Bronchial epithelial cell (primary cell): ENCODE measurements around the gene RTN4RL1. TPM values are rescaled to one million over a fixed set of nuclear protein-coding genes. Genes with fewer than 3 reads are reported as not detected.
"Not testable (repeated sequence)": the region's sequence is repeated elsewhere in the genome, so short reads cannot be mapped to it uniquely, and the experiment has no call there.

Experiments
- DNase-seq: peaks from one replicate; pipeline ENCODE4 v3.0.0-alpha.2; 2010; ENCODE audit warnings: low read depth
- FAIRE-seq: peaks from 2 replicates; lab custom pipeline; 2011; peaks lifted over from hg19 to GRCh38; lab: Jason Lieb, UNC
- H3K27me3 ChIP-seq: 2 replicates; pipeline ENCODE4 v1.5.1; 2011; ENCODE audit warnings: low read length; ENCODE audit not compliant: control insufficient read depth, insufficient read depth
- H3K36me3 ChIP-seq: 2 replicates; pipeline ENCODE4 v1.5.1; 2011; ENCODE audit warnings: low read length; ENCODE audit not compliant: control insufficient read depth, insufficient read depth
- H3K4me3 ChIP-seq: 2 replicates; pipeline ENCODE4 v1.5.1; 2011; ENCODE audit warnings: mild to moderate bottlenecking, low read depth, low read length, control low read depth
- total RNA-seq: library from RNA; depleted of rRNA; stranded (reverse); fragments of >200 nt; gene quantifications from 2 replicates; pipeline ENCODE4 v1.2.1, GENCODE V29; 2014
- TF ChIP-seq, protein P1 (sequence below): IDR thresholded peaks from 2 replicates; pipeline ENCODE4 v1.5.1; 2011; ENCODE audit warnings: mild to moderate bottlenecking, moderate library complexity, low read length, control low read depth, inconsistent platforms; ENCODE audit not compliant: insufficient read depth, severe bottlenecking

RTN4RL1 gene
- total RNA-seq, 1 donor from 2014 or later = 0.26 TPM

- H3K4me3 ChIP-seq = no peak overlapping the region
- TF ChIP-seq, protein P1, sequence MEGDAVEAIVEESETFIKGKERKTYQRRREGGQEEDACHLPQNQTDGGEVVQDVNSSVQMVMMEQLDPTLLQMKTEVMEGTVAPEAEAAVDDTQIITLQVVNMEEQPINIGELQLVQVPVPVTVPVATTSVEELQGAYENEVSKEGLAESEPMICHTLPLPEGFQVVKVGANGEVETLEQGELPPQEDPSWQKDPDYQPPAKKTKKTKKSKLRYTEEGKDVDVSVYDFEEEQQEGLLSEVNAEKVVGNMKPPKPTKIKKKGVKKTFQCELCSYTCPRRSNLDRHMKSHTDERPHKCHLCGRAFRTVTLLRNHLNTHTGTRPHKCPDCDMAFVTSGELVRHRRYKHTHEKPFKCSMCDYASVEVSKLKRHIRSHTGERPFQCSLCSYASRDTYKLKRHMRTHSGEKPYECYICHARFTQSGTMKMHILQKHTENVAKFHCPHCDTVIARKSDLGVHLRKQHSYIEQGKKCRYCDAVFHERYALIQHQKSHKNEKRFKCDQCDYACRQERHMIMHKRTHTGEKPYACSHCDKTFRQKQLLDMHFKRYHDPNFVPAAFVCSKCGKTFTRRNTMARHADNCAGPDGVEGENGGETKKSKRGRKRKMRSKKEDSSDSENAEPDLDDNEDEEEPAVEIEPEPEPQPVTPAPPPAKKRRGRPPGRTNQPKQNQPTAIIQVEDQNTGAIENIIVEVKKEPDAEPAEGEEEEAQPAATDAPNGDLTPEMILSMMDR = no peak
- no peak for DNase-seq
- no peaks in the 10 kb centered on the region for H3K27me3 ChIP-seq
- H3K36me3 ChIP-seq = no peaks in the 10 kb centered on the region
- FAIRE-seq = no peak
Observed at GRCh38 chr17:1985686-1986085, 39.4 kb downstream of the RTN4RL1 start.

GRCh38 chr17:1985093-1985492 is 40.0 kb downstream of the RTN4RL1 start:
- DNase-seq (no peak), FAIRE-seq (no peak)
- no peaks in the 10 kb centered on the region for H3K27me3 ChIP-seq
- TF ChIP-seq, protein P1 = no peak
- H3K4me3 ChIP-seq = no peak overlapping the region
- no peaks in the 10 kb centered on the region for H3K36me3 ChIP-seq

GRCh38 chr17:1982793-1983366 is 42.3 kb downstream of the RTN4RL1 start:
- not testable (repeated sequence) for H3K27me3 ChIP-seq, FAIRE-seq, H3K36me3 ChIP-seq, H3K4me3 ChIP-seq, DNase-seq

- Histone ChIP-seq H3K4me3 (no peak overlapping the region), H3K36me3 (no peaks in the 10 kb centered on the region), H3K27me3 (peaks cover 4% of the 10 kb centered on the region)
- FAIRE-seq = no peak
- TF ChIP-seq, protein P1 = no peak
- DNase-seq = no peak
Observed at GRCh38 chr17:1980665-1981250, 44.4 kb downstream of the RTN4RL1 start.

GRCh38 chr17:1979182-1979985 is 45.8 kb downstream of the RTN4RL1 start:
- FAIRE-seq = no peak
- no peak for DNase-seq
- no peaks in the 10 kb centered on the region for H3K36me3 ChIP-seq

More at GRCh38 chr17:1979182-1979985, 45.8 kb downstream of the RTN4RL1 start:
- peaks cover 4% of the 10 kb centered on the region for H3K27me3 ChIP-seq
- TF ChIP-seq, protein P1 = no peak
- H3K4me3 ChIP-seq = no peak overlapping the region
